HG02840 (cell line): ENCODE measurements around the gene ZBTB46.

Experiments used
- ATAC-seq: cut with Tn5 transposase; IDR thresholded peaks from one replicate; pipeline ENCODE4 v1.9.1; 2021; ENCODE audit warnings: mild to moderate bottlenecking, moderate library complexity, moderate number of reproducible peaks; ENCODE audit not compliant: unreplicated experiment, low FRiP score

ZBTB46 gene

DNA sequence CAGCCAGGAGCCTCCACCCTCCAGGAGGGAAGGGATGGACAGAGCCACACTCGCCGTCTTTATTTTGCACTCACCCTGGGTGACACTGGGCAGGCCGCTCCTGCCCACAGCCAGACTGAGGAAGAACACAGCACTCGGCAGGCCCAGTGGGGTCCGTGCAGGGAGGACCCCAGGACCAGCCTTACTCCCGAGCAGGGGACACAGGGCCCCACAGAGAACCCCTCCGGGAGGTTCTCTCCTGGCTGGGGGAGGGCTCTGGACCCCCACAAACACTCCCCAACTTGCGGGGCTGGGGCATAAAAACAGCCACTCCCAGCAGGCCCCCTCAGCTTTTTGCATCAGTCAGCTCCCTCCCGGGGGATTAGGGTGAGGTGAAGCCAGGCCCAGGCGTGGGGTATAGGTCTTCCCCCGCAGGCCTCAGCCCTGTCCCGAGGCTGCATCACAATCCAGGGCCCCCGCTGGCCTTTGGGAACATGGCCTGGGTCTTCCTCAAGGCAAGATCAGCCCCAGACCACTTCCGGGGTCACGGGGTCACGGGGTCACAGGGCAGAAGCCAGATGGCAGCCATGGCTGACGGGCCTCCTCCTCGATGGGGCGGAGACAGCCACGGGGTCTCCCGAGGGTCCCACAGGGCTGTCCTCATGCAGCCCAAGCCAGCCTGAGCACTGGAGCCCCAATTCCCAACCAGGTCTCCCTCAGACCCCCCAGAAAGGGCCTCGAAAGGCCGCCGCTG is 131.4 kb downstream of the ZBTB46 start:
- no peak for ATAC-seq

DNA sequence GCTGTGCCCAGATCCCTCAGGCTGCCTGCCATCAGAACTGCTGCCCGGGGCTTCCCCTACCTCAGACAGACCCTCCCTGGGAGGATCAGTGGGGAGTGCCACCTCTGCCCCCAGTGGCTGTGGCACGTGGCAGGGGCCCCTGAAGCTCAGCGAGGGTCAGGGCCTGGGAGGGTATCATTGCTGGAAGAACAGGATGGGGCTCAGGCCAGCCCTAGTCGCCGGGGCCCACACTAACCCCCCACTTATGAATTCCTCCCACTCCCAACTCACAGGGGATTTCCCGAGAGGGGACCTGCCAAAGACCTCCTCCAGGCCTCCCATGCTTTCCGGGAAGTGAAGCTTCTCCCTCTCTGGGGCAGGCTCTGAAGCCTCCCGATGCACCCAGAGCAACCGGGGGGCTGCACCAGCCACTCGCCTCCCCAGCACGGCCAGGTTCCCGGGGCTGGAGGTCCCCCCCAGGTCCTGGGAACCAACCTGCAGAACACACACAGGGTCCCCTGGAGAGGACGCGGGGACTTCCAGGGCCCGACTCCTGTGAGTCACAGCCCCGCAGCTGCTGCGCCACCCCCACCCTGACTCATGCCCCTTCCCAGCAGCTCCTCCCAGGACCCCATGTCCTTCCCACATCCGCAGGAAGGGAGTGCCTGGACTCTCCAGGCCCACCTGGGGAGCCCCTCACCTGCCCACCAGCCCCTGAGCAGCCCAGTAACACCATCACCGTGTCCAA is 132.2 kb downstream of the ZBTB46 start:
- ATAC-seq, result no peak

DNA sequence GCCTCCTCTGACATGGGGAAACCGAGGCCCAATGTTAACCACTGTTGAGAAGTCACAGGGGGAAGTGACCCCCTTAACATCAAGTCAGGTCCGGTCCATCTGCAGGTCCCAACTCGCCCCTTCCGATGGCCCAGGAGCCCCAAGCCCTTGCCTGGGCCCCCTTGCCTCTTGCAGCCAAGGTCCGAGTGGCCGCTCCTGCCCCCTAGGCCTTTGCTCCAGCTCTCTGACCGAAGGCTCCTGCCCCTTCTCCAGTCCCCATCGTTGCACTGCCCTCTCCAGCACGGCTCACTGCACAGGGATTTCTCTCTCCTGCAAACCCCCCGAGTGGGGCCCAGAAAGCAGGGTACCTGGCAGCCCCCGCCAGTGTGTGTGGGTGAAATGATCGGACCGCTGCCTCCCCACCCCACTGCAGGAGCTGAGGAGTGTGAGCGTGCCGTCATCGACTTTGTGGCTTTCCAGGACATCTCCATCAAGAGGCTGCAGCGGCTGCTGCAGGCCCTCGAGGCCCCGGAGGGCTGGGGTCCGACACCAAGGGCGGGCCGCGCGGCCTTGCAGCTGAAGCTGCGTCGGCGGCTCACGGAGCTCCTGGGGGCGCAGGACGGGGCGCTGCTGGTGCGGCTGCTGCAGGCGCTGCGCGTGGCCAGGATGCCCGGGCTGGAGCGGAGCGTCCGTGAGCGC is 133.1 kb downstream of the ZBTB46 start:
- no peak for ATAC-seq

GRCh38 chr20:63697357-63697867 is 133.7 kb downstream of the ZBTB46 start:
- ATAC-seq, result no peak

DNA sequence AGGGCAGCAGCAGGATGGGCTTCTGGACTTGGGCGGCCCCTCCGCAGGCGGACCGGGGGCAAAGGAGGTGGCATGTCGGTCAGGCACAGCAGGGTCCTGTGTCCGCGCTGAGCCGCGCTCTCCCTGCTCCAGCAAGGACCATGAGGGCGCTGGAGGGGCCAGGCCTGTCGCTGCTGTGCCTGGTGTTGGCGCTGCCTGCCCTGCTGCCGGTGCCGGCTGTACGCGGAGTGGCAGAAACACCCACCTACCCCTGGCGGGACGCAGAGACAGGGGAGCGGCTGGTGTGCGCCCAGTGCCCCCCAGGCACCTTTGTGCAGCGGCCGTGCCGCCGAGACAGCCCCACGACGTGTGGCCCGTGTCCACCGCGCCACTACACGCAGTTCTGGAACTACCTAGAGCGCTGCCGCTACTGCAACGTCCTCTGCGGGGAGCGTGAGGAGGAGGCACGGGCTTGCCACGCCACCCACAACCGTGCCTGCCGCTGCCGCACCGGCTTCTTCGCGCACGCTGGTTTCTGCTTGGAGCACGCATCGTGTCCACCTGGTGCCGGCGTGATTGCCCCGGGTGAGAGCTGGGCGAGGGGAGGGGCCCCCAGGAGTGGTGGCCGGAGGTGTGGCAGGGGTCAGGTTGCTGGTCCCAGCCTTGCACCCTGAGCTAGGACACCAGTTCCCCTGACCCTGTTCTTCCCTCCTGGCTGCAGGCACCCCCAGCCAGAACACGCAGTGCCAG is 134.3 kb downstream of the ZBTB46 start, which contains the start of gene TNFRSF6B:
TSS of gene TNFRSF6B (plus strand) at position 25 of the 729 bp plus-strand sequence. CDS start at position 141, 116 bp downstream.
- ATAC-seq, result no peak

DNA sequence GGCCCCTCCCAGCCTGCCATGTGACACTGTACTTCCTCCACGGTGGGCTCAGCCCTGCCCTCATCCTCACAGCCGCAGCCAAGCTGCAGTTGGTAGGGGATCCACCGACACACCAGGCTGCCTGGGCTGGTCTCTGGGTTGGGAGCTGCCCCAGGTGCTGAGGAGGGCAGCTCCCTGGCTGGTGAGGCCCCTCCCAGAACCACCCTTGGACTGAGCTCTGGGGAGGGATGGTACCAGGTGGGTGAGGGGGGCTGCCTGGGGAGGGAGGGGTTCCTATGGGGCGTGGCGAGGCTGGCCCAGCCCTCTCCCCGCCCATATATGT is 134.8 kb downstream of the ZBTB46 start:
- no peak for ATAC-seq

GRCh38 chr20:63695424-63696305 is 135.4 kb downstream of the ZBTB46 start:
- ATAC-seq, result no peak

DNA sequence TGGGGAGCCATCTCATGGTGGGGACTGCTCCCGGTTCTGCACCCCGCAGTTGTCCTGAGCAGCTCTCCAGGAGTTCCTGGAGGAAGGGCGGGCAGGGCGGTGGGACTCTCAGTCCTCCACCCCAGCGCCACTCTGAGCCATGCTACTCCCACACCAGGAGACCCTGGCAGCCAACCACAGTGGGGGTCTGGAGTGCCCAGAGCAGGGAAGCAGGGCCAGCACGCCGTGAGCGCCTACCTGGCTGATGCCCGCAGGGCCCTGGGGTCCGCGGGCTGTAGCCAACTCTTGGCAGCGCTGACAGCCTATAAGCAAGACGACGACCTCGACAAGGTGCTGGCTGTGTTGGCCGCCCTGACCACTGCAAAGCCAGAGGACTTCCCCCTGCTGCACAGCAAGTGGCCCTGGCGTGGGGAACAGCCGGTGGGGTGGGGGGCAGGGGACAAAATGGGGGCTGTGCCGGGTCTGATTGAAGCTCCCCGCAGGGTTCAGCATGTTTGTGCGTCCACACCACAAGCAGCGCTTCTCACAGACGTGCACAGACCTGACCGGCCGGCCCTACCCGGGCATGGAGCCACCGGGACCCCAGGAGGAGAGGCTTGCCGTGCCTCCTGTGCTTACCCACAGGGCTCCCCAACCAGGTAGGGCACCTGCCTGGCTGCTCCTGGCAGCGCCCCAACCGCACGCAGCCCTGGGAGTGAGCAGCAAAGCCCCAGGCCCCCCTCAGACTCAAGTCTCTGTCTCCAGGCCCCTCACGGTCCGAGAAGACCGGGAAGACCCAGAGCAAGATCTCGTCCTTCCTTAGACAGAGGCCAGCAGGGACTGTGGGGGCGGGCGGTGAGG is 136.3 kb downstream of the ZBTB46 start:
- ATAC-seq, result no peak

DNA sequence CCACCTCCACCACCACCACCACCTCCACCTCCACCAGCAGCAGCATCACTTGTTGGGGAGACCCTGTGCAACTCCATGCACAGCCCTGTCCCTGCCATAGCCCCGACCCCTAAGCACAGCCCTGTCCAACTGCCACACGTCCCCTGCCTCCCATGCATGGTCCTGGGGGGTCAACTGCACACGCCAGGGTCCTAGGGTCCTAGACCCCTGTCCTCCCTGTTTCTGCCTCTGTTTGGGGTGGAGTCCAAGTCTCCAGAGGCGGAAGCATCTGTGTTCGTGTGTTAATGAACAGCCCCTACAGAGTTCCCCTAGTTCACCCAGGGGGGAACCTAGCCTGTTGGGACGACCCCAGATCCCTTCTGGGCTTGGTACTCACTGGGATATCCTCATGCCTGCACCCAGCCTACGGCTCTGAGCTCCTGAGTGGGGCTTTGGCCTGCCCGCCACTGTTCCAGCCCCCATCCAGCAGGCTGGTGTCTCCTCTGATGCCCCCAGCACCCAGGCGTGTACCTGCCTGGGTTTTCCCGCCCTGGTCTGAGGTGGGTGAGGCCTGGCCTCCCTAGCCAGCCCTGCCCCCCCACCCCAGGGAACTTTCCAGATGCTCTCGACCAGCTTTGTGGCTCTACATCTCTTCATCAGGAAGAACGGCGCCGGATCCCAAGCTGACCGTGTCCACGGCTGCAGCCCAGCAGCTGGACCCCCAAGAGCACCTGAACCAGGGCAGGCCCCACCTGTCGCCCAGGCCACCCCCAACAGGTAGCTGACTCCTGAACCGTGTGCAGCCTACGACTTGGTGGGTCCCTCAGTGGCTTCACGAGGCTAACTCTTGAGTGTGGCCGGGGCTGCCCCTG is 137.1 kb downstream of the ZBTB46 start:
- no peak for ATAC-seq
